GM12865 (cell line): ENCODE results near the gene FCRLB.
A peak's percentile ranks its signal among the peaks of the same experiment; 100 is the strongest.

Source experiments
- DNase-seq: peaks from one replicate; pipeline ENCODE4 v3.0.0; 2010; ENCODE audit warnings: low read depth
- H3K4me3 ChIP-seq: 2 replicates; pipeline ENCODE4 v1.5.1; 2011; ENCODE audit warnings: mild to moderate bottlenecking, low read depth, low read length, control low read depth
- CTCF ChIP-seq: IDR thresholded peaks from 2 replicates; pipeline ENCODE4 v1.5.1; 2011; ENCODE audit warnings: low read length, control low read depth, low read depth, inconsistent platforms; ENCODE audit not compliant: insufficient read depth; ENCODE audit errors: missing control alignments

FCRLB gene

GRCh38 chr1:161728376-161729226 lies 7.3 kb downstream of the FCRLB start:
- no peak overlapping the region for H3K4me3 ChIP-seq
- no peak for TF ChIP-seq CTCF

GRCh38 chr1:161730050-161730564 lies 8.8 kb downstream of the FCRLB start:
- H3K4me3 ChIP-seq, result no peak overlapping the region
- peak; percentile 76 for DNase-seq
- TF ChIP-seq CTCF, result no peak

More at GRCh38 chr1:161728376-161729226, 7.3 kb downstream of the FCRLB start:
- DNase-seq, result peak; percentile 55

- H3K4me3 ChIP-seq, result no peak overlapping the region
- no peak for DNase-seq
- no peak for TF ChIP-seq CTCF
Measured at GRCh38 chr1:161731241-161731640, 9.9 kb downstream of the FCRLB start.

- DNase-seq, result no peak
- H3K4me3 ChIP-seq, result no peak overlapping the region
- TF ChIP-seq CTCF, result no peak
Measured at GRCh38 chr1:161731981-161732718, 10.8 kb downstream of the FCRLB start.

- TF ChIP-seq CTCF, result no peak
- DNase-seq, result no peak
- no peak overlapping the region for H3K4me3 ChIP-seq
Measured at GRCh38 chr1:161733526-161733925, 12.2 kb downstream of the FCRLB start.

- no peak overlapping the region for H3K4me3 ChIP-seq
- DNase-seq, result peak; percentile 57
- TF ChIP-seq CTCF, result no peak
Measured at GRCh38 chr1:161735837-161736236, 14.5 kb downstream of the FCRLB start.
